B cell (primary cell): Measurements from ENCODE around the gene BID. TPM values are rescaled to one million over a fixed set of nuclear protein-coding genes. Genes with fewer than 3 reads are reported as not detected.
A peak's percentile ranks its signal among the peaks of the same experiment; 100 is the strongest.

Experiments
- ATAC-seq: fragments of 200-7000 bp; cut with Tn5 transposase; one replicate; pipeline ENCODE4 v1.10.0; 2021; ENCODE audit warnings: low read depth, mild to moderate bottlenecking, moderate number of reproducible peaks, moderate library complexity
- CTCF ChIA-PET: fragments of 350-600 bp; sonication (Branson Sonifier 250); formaldehyde crosslinking; loops from one replicate; lab custom pipeline; 2021; ENCODE audit warnings: antibody characterized with exemption, inconsistent platforms; lab: Charles Lee
- POLR2A ChIA-PET: fragments of 350-600 bp; sonication (Branson Sonifier 250); formaldehyde crosslinking; loops from one replicate; lab custom pipeline; 2021; ENCODE audit warnings: antibody characterized with exemption; lab: Charles Lee
- DNase-seq: peaks from one replicate; pipeline ENCODE4 v3.0.0; 2013
- H2AFZ ChIP-seq: 2 replicates; pipeline ENCODE4 v1.6.1; 2012; ENCODE audit warnings: mild to moderate bottlenecking, low read depth, low read length; ENCODE audit not compliant: insufficient read depth, poor library complexity, severe bottlenecking
- H3K27ac ChIP-seq, 2 donors: 1 replicate in 1 of 2; 2 replicates in 1 of 2; pipeline ENCODE4 v1.5.1; 2012 to 2013; ENCODE audit warnings: low read length in 2 of 2, mild to moderate bottlenecking in 2 of 2, moderate library complexity in 1 of 2
- H3K27me3 ChIP-seq, 4 experiments: fragments of 200-600 bp in 1 of 4; sonication (generic) in 1 of 4; replicated peaks in 1 of 4; 1 replicate in 2 of 4; 2 replicates in 2 of 4; pipeline versions ENCODE4 v1.6.1 to v1.7.0; 2013 to 2016; ENCODE audit warnings: low read length in 3 of 4, mild to moderate bottlenecking in 2 of 4, mixed read lengths in 1 of 4, moderate library complexity in 1 of 4; ENCODE audit not compliant: insufficient read depth in 4 of 4, control insufficient read depth in 3 of 4; ENCODE audit errors: control extremely low read depth in 1 of 4
- H3K36me3 ChIP-seq, 2 experiments: replicated peaks in 1 of 2; 1 replicate in 1 of 2; 2 replicates in 1 of 2; pipeline versions ENCODE4 v1.6.1 to v1.7.1; 2013; ENCODE audit warnings: low read length in 1 of 2; ENCODE audit not compliant: insufficient read depth in 2 of 2, control insufficient read depth in 1 of 2; ENCODE audit errors: control extremely low read depth in 1 of 2, extremely low read depth in 1 of 2
- H3K4me1 ChIP-seq, 2 donors: fragments of 200-600 bp in 1 of 2; sonication (generic) in 1 of 2; 1 replicate in 1 of 2; 2 replicates in 1 of 2; pipeline versions ENCODE4 v1.5.1 to v1.6.1; 2013 to 2017; ENCODE audit warnings: low read length in 2 of 2; ENCODE audit not compliant: control insufficient read depth in 2 of 2, insufficient read depth in 2 of 2
- H3K4me2 ChIP-seq: replicated peaks from 2 replicates; pipeline ENCODE3; 2012; ENCODE audit warnings: mild to moderate bottlenecking, low read depth, low read length; ENCODE audit not compliant: poor library complexity, severe bottlenecking
- H3K4me3 ChIP-seq, 5 experiments: fragments of 200-600 bp in 1 of 5; sonication (generic) in 1 of 5; 1 replicate in 3 of 5; 2 replicates in 2 of 5; pipeline versions ENCODE4 v1.5.1 to v1.7.0; 2011 to 2016; ENCODE audit warnings: low read length in 4 of 5, mild to moderate bottlenecking in 4 of 5, low read depth in 2 of 5, control low read depth in 1 of 5, moderate library complexity in 1 of 5; ENCODE audit not compliant: insufficient read depth in 1 of 5; ENCODE audit errors: control extremely low read depth in 1 of 5, extremely low read depth in 1 of 5
- H3K79me2 ChIP-seq: fragments of 200-600 bp; sonication (generic); one replicate; pipeline ENCODE4 v1.6.0; 2016; ENCODE audit warnings: low read length; ENCODE audit not compliant: control insufficient read depth, insufficient read depth
- H3K9ac ChIP-seq: fragments of 200-600 bp; sonication (generic); 2 replicates; pipeline ENCODE4 v1.6.1; 2017; ENCODE audit warnings: mild to moderate bottlenecking, low read length, moderate library complexity
- H3K9me3 ChIP-seq, 3 donors: one replicate each; pipeline versions ENCODE4 v1.6.1 to v1.7.1; 2013; ENCODE audit warnings: low read length in 2 of 3; ENCODE audit not compliant: control insufficient read depth in 2 of 3, insufficient read depth in 1 of 3; ENCODE audit errors: control extremely low read depth in 1 of 3
- H4K20me1 ChIP-seq: 2 replicates; pipeline ENCODE4 v1.6.0; 2012; ENCODE audit warnings: mild to moderate bottlenecking, low read length; ENCODE audit not compliant: insufficient read depth, control insufficient read depth, poor library complexity, severe bottlenecking
- H3K27ac Mint-ChIP-seq: one replicate; pipeline ENCODE4 v1.8.0; 2021; ENCODE audit warnings: mixed read lengths
- H3K27me3 Mint-ChIP-seq: one replicate; pipeline ENCODE4 v1.8.0; 2021; ENCODE audit warnings: mixed read lengths
- H3K4me1 Mint-ChIP-seq: one replicate; pipeline ENCODE4 v1.8.0; 2021; ENCODE audit warnings: mixed read lengths
- H3K4me3 Mint-ChIP-seq: one replicate; pipeline ENCODE4 v1.8.0; 2021; ENCODE audit warnings: mixed read lengths
- H3K9me3 Mint-ChIP-seq: one replicate; pipeline ENCODE4 v1.8.0; 2022; ENCODE audit warnings: mixed read lengths; ENCODE audit not compliant: insufficient read depth
- EZH2 ChIP-seq: IDR thresholded peaks from 2 replicates; pipeline ENCODE4 v1.6.1; 2012; ENCODE audit warnings: borderline replicate concordance, low read depth, mild to moderate bottlenecking, moderate library complexity, low read length; ENCODE audit not compliant: insufficient read depth, poor library complexity, severe bottlenecking
- WGBS: methylation state at CpG from one replicate; pipeline ENCODE4 v1.1.5; 2013; ENCODE audit warnings: missing lambda C conversion rate; ENCODE audit not compliant: insufficient coverage; 5-methylcytosine and 5-hydroxymethylcytosine counted together
- intact Hi-C: fragments of 100-400 bp; cut with micrococcal nuclease; formaldehyde crosslinking; loops from one replicate; pipeline ENCODE4 v1.10.0; 2022
- polyA plus RNA-seq: library from polyadenylated mRNA; depleted of rRNA; stranded (reverse); fragments of >200 nt; gene quantifications from 2 replicates; pipeline ENCODE4 v1.2.3, GENCODE V29; 2012
- total RNA-seq, 2 donors: library from RNA; stranded (reverse); fragments of 120-200 nt in 1 of 2; gene quantifications; 1 replicate in 1 of 2; 2 replicates in 1 of 2; pipeline versions ENCODE4 v1.2.3 to v1.2.4, GENCODE V29; 2013 to 2022
- TF ChIP-seq, protein P1 (sequence below): fragments of 200-600 bp; IDR thresholded peaks from one replicate; pipeline ENCODE4 v1.8.0; 2022; ENCODE audit warnings: antibody characterized with exemption, mild to moderate bottlenecking

BID gene
- total and polyA plus RNA-seq, 2 donors (not counting 1 experiment from before 2014, with no cell fraction given): 17.5 to 23.3 TPM

DNA sequence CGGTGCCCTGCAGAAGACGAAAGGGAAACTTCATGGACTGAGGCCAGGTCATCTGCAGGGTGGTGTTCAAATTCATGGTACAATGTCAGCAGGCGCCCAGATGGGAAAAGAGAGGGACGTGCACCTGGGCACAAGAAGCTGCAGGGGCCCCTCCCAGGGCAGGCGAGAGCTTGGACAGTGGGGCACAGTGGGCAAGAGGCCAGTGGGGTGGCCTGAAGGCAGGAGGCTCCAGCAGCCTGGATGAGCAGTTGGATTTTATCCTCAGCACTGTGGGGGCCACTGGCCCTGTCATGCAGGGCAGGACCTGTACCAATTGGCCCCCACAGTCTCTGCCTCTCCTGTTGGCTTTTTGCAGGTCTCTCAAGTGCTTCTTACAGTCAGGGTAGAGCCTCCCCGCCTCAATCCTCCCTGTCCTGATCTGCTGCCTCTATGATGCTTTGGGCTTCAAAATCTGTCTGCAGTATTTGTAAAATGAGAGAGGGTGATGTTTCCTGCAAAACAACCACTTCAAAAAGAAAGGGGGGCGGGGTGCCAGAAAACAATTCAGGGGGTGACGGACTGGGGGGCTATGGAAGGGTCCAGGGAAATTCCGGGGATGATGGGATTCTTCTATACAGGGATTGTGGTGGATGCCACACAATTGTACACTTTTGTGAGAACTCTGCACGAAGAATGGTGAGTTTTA lies 1.7 kb upstream of the BID start:
- ATAC-seq: no peak
- H3K27me3 Mint-ChIP-seq: no peaks in the 10 kb centered on the region
- no peak overlapping the region for H3K9ac ChIP-seq

More for the DNA sequence above, 1.7 kb upstream of the BID start:
- H3K27me3 ChIP-seq: no peaks in the 10 kb centered on the region
- CTCF ChIA-PET: interaction anchor here (1.5 kb wide), 1 partner anchor 12 kb away, joined by 3 read pairs; no protein-coding TSS in a partner anchor
- peaks cover 0 to 12% (median 0%) of the 10 kb centered on the region in 3 donors for H3K9me3 ChIP-seq
- peak overlapping the region; percentile 9 for H3K4me2 ChIP-seq
- Mint-ChIP-seq H3K4me1 (peaks cover 82% of the 10 kb centered on the region), H3K4me3 (peak overlapping the region; percentile 58), H3K9me3 (no peaks in the 10 kb centered on the region), H3K27ac (peak overlapping the region; percentile 78)
- 92% methylated on average over 5 of the region's 10 CpGs for WGBS
- intact Hi-C loops: no loop called here
- POLR2A ChIA-PET: no interaction called here
- TF ChIP-seq, protein P1, sequence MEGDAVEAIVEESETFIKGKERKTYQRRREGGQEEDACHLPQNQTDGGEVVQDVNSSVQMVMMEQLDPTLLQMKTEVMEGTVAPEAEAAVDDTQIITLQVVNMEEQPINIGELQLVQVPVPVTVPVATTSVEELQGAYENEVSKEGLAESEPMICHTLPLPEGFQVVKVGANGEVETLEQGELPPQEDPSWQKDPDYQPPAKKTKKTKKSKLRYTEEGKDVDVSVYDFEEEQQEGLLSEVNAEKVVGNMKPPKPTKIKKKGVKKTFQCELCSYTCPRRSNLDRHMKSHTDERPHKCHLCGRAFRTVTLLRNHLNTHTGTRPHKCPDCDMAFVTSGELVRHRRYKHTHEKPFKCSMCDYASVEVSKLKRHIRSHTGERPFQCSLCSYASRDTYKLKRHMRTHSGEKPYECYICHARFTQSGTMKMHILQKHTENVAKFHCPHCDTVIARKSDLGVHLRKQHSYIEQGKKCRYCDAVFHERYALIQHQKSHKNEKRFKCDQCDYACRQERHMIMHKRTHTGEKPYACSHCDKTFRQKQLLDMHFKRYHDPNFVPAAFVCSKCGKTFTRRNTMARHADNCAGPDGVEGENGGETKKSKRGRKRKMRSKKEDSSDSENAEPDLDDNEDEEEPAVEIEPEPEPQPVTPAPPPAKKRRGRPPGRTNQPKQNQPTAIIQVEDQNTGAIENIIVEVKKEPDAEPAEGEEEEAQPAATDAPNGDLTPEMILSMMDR: no peak
- no peak for TF ChIP-seq EZH2
- no peaks in the 10 kb centered on the region for H3K36me3 ChIP-seq
- H4K20me1 ChIP-seq: peaks cover 5% of the 10 kb centered on the region
- peaks cover 44% of the 10 kb centered on the region for H3K79me2 ChIP-seq
- peaks cover 72 to 89% of the 10 kb centered on the region in 2 donors for H3K4me1 ChIP-seq
- no peak overlapping the region for H2AFZ ChIP-seq
- peak overlapping the region; percentile 92 to 97 for H3K27ac ChIP-seq
- H3K4me3 ChIP-seq: no peak overlapping the region
- no peak for DNase-seq
